GM21717 (cell line): ENCODE results near the gene GABARAP.
A peak's percentile ranks its signal among the peaks of the same experiment; 100 is the strongest.

Source experiments
- ATAC-seq: cut with Tn5 transposase; IDR thresholded peaks from one replicate; pipeline ENCODE4 v1.9.1; 2021; ENCODE audit warnings: mild to moderate bottlenecking, moderate library complexity; ENCODE audit not compliant: unreplicated experiment

Gene GABARAP

DNA sequence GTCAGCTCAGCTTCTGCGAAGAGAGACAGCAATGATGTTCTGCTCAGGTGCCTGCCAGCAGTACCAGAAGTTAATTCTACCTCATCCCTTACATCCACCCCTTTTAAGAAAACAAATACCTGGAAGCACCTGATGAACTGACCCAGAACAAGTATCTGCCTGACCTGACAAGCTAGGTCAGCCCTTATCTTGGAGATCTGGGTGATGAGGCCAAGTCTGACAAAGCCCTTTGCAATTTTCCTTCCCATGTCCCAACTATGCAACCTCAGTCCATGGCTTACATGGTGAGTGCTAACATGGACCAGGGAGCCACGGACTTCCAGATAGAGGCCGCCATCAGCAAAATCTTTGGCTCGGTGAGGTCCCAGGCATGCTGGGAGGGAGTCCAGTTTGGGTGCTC, 18.9 kb downstream of the GABARAP start:
- ATAC-seq: no peak

DNA sequence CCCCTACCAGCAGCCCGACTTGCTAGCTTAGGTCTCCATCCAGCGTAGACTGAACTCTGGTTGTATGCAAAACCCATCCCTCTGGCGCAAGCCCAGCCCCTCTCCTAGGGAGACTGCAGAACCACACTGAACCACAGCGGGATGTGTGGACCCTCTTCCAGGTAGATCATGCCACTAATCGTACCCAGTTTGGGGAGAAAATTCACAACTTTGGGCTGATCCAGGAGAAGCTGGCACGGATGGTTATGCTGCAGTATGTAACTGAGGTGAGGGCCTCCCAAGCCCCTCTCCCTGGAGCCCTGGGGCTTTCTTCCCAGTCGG, 19.3 kb downstream of the GABARAP start:
- no peak for ATAC-seq

DNA sequence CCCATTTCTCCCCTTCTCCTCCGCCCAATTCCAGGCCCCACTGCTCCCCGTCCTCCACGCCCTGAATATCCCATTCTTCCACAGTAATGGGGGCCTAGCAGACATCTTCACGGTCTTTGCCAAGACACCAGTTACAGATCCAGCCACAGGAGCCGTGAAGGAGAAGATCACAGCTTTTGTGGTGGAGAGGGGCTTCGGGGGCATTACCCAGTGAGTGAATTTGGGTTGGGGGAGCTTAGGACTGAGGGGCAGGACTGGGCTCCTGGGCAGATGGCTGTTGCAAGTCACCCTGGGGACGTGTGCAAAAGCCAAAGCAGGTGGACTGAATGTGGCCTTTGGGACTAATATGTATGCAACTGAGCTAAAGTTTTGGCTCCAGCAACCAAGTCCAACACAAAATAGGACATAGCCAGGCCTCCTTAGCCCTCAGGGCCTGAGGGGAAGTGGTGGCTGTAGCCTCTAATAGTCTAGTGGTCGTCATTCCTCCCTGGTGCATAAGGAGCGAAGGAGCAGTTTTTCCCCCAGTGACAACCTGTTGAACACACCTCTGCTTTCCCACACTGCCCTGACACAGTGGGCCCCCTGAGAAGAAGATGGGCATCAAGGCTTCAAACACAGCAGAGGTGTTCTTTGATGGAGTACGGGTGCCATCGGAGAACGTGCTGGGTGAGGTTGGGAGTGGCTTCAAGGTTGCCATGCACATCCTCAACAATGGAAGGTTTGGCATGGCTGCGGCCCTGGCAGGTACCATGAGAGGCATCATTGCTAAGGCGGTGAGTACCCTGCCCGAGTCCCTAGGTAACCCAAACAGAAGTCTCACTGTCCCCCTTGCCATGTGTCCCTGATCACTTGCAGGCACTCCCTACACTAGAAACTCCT, 19.9 kb downstream of the GABARAP start:
- no peak for ATAC-seq

DNA sequence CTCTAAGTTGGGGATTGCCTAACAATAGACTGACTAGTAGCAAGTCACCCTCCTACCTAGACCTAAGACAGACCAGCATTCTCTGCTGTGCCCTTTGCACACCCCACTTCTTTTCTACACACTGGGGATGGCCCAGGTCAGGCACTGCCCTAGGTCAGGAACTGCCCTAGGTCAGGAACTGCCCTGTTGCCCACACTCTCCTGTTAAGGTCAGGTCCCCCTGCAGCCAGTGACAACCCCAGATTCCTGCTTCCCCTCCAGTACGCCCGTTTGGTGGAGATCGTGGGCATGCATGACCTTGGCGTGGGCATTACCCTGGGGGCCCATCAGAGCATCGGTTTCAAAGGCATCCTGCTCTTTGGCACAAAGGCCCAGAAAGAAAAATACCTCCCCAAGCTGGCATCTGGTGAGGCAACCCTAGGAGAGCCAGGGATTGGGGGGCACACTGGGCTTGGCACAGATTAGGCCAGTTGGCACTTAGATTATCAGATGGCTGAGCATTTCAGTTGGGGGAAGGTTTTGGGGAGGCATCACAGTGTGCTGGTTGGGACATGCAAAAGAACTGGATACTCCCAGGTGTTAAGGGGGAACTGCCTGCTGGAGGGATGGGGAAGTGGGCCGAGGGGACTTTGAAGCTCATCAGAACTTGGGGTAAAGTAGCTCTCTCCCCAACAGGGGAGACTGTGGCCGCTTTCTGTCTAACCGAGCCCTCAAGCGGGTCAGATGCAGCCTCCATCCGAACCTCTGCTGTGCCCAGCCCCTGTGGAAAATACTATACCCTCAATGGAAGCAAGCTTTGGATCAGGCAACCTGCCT, 20.8 kb downstream of the GABARAP start:
- no peak for ATAC-seq

DNA sequence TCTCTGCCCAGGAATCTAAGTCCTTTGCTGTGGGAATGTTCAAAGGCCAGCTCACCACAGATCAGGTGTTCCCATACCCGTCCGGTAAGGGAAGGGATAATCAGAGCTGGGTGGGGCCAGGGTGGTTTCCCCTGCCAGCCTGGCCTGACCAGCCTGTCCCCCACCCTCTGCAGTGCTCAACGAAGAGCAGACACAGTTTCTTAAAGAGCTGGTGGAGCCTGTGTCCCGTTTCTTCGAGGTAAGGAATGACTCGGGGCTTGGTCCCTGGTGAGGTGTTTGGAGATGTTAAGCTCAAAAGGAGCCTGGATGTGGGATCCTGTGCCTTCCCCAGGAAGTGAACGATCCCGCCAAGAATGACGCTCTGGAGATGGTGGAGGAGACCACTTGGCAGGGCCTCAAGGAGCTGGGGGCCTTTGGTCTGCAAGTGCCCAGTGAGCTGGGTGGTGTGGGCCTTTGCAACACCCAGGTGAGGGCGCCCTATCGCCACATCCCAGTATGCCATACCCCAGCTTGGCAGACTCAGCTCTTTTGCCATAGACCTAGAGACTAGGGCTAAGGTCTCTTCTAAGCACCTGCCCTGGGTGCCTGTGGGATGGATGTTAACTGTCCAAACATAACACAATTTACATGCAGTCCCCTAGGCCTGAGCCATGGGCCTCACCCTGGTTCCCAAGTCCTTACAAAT, 21.5 kb downstream of the GABARAP start:
- no peak for ATAC-seq

DNA sequence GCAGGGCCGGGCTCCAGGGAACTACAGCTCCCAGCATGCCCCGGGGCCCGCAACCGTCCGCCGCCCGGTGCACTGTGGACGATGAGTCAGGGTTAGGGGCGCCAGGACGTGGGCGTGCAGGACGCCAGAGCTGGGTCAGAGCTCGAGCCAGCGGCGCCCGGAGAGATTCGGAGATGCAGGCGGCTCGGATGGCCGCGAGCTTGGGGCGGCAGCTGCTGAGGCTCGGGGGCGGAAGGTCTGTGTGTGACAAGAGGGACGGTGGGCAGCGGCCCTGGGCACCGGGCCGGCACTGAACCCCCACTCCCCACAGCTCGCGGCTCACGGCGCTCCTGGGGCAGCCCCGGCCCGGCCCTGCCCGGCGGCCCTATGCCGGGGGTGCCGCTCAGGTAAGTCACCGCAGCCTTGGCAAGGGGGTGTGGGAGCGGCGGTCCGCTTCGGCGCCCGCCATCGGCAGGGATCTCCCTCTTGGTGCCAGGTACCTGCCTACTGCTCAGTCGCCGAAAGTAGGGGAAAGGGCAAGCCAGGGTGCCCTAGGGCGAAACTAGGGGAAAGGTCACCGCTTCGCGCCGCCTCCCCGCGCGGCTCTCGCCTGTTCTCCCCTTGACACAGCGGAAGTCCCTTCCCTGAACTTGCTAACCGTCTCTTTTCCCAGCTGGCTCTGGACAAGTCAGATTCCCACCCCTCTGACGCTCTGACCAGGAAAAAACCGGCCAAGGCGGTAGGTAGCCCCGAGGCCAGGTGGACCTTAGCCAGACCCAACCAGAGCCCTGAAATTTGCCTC, 22.2 kb downstream of the GABARAP start, which contains the start of the genes ACADVL and DLG4:
TSS of gene ACADVL (plus strand) at position 127 of the 781 bp plus-strand sequence. CDS start at position 174, 47 bp downstream.
TSS of gene DLG4 (minus strand) at position 25 of the 781 bp plus-strand sequence.
- no peak for ATAC-seq

DNA sequence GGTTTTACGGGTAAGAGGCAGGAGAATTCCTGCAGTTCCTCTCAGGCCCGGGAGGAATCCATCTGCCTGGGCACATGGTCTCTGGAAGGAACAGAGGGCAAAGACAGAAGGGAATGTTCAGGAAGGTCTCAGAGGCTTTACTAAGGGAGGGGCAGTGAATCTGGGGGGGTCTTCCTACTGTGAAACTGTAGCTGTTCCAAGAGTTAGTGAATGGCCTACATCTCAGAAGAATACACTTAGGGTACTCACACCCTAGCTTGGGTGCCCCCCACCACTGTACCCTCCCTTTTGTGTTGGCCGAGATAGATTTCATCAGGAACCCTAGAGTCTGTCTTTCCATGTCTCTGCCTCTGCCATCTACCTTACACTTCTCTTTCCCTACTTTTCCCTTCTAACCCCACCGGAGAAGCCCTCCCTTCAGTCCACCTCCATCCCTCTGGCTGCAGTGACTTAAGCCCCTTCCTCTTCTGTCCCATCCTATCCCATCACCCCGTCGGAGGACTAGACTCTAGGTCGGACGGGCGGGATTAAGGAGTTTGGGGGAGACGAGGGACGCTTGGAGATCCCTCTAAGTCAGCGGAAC, 22.9 kb downstream of the GABARAP start:
- no peak for ATAC-seq

DNA sequence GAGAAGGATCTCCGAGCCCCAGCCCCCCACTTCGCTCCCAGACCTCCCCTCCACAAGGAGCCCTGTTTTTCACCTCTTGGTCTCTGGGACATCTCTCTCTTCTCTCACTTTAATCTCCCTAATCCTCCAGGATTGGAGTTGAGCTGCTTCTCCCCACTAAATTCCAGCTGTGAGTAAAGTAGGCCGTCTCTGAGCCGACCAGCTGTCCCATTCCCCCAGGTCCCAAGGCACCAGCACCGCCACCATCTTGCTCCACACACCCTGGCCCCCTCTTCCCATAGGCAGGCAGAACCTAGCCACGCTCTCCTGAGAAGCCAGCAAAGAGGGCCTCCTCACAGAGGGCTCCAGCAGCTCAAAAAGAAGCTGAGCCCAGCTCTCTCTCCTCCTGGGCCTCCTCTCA, 23.5 kb downstream of the GABARAP start:
- no peak for ATAC-seq

DNA sequence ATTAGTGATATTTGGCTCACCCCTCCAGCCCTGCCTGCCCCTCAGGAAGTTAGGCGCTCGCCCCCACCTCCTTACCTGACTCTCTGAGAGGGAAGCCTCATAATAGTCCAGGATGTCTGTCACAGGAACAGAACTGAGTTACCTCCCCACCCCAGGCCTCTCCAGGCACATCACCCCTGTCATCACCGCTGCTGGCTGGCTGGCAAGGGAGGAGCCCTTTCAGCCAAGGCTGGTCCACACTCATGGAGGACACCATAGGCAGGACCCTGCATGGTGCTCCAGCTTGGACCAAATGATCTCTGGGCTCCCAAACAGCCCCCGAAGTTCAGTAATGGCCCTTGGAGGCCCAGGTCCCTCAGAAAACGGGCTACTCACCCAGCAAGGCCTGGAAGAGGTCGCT, 24.1 kb downstream of the GABARAP start:
- ATAC-seq: no peak

DNA sequence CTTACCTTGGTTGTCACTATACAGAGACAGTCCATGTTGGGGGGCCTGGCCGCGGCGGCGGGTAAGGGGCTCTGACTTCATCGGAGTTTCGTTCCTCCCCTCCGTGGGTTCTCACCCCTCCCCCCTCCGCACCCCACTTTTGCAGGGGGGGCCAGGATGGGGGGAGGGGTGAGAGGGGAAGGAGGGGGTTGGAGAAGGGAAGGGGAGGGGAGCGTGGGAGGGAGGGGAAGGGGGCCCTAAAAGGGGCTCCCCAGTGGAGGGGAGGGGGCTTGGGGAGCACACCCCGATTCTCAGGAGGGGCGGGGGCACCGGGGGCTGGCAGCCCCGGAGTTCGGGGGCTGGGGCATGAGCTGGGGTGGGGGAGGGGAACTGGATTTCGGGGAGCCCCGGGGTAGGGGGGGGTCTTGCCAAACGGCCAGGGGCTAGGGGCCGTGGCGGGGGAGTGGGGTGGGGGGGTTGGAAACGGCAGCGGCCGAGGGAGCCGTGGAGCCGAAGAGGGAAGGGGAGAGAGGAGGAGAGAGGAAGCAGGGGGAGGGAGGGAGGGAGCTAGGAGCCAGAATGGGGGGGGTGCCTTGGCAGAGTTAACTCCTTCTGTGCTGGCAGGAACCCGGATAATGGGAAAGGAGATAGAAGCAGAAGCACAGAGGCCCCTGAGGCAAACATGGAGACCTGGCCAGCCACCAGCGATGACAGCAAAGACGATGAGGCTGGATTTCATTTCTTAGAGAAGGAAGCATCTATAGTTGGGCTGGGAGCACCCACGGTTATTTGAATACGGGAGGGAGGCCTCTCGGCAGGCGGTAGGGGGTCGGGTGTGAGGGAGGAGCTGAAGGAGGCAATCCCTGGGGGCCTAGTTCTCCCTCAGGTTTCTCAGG, 24.9 kb downstream of the GABARAP start:
- no peak for ATAC-seq

DNA sequence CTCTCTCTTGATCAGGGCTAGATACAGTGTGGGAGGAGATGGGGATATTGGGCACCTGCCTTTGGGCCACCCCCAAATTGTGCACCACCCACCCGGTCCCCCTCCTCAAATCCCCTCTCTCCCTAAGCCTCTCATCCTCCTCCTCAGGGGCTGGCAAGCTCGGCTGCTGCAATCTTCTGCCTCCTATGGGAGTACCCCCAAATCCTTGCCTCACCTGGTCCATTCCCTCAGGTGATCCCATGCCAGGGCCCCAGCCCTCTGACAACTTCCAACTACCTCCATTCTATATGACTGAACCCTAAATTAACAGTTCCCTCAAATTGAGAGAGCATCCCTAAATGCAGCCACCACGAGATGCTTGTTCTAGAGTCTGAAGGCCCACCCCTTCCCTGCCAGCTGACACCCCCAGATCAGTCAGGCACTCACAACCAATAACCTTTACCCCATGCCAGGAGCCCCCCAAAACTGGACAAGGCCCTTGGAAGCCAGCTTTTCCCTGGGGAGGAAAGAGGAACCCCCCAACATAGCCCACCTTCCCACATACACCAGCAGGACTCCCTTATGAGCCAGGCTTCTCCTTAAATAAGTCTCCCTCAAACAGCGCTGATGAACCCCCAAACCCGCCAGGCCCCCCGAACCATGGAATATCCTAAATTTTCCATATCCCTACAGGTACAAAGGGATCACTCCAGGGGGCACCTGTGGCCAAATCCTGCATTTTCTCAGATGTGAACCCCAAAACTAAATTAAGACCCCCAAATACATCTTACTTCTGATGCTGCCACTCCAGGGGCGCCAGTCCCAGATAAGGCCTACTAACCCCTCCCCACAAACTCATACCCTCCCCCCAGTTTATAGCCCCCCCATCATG, 25.8 kb downstream of the GABARAP start:
- ATAC-seq: no peak

DNA sequence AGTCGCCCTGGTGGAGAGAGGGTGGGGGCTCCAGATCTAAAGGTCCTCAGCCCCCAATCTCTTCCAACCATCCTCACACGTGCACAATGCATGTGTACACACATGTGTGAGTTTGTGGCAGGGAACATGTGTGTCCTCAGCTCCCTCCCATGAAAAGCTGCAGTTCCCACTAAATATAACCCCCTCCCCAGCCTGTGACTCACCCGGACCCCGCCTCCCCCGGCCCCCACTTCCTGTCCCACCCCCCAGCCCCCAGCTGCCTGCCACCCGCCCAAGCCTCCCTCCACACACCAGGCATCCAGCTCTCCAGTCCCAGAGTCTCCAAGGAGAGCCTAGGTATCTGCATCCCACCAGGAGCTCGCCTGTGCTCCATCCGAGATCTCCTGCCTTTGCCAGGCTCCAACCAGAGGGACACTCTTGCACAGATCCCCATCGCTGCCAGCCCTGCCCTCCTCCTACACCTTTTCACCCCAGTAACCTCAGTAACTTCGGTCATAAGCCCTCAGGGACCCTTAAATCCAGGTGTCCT, 26.5 kb downstream of the GABARAP start:
- ATAC-seq: no peak

DNA sequence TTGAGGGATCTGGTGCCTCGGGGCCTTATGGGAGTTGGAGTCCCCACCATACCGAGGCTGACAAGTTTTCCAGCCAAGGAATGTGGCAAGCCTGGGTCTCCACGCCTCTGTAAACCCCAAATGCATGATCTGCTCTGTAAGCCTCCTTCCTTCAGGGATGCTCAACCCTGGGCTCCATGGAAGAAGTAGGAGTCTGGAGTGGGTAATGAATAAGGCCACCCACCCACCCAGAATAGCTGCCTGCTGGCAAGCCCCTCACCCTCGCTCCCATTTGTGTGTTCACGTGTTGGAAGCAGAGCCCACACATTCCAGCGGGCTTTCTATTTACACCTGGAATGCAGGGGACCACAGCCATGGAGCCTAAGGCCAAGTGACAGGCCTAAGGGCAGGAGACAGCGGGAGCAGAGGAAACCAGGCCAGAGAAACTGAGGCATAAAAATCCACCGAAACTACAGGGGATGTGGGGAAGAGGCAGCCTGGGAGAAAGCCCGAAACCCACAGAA, 27.1 kb downstream of the GABARAP start:
- ATAC-seq: no peak

DNA sequence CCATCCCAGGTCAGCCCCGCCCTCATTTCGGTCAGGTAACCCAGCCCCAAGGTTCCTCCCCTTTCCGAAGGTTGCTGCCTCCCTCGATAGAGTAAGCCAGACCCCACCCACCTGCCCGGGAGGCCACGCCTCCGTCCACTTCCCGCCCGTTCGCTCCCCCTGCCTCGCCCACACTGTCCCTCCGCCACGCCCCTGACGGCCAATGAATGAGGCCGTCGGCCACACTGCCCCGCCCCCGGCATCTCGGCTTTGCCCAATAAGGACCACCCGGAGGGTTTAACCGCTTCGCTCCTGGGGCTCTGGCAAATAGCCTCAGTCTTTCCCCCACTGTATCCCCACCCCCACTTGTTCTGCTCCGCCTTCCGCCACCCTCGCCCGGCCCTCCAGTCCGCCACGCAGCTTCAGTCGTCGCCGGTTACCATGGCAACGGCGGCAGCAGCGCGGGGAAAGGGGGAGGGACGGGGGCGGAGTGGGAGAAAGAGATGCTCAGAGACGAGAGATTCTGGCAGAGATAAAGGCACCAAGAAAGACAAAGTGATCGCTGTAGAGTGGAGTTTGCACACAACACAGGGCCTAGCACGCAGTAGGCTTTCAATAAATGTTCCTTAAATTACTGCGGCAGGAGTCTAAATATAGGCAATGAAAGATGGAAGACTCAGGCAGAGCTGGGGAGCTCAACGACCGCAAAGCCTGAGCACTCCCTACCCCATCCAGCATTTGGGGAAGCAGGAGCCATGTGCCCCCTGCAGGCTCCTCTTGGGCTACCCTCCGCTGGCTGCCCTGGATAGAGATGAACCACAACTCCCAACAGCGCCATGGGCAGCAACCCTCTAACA, 27.7 kb downstream of the GABARAP start:
- peak; percentile 74 for ATAC-seq

DNA sequence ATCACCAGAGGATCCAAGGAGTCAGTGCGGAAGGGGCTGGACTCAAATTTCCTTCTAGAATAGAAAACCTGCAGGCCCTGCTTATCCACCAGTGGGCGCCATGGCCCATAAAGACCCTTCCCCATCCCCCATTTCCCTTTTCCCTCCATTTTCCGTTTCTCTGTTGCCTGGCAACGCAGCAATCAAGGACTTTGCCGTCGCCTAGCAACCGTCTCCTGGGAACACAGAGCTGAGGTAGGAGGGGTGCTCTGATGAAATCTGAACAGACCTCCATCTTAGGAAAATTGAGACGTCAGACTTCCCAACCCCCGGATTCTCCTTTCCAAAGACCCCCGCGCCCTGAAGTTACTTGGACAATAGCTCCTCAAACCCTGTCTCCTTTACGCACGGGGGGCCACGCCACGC, 28.4 kb downstream of the GABARAP start:
- ATAC-seq: no peak

DNA sequence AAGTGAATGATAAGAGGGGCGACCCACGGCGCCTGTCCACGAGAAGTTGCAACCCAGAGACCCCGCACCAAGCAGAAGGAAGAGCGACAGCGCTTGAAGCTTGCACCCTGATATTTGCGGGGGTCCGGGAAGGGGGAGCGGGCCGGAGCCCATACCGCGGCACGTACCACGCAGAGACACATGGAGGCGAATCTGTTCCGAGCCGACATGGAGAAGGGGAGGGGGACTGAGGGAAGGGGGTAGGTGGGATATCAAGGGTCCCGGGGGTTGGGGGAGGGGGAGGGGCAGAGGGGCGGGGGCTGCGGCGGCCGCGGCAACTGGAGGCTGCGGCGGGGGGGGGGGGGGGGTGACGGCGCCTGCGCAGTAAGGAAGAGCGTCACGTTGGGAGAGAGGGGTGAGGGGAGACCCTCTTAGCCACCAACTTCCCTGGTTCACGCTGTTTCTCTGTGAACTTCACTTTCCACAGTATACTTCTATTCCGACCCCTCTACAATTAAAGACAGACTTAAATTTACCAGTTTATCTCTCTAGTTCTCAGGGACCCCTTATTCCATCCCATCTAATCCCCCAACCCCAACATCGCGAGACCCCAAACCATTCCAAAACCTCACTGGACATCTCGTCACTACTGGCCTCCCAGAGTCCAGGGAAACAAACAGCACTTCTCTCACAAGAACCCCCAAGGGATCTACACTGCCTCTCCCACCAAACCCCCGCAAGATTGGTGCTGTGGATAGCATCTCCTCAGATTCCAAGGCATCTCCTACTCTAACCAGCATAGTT, 30.6 kb downstream of the GABARAP start:
- no peak for ATAC-seq
